K562 (cell line): ENCODE results near the gene IRF4. TPM values are rescaled to one million over a fixed set of nuclear protein-coding genes. Genes with fewer than 3 reads are reported as not detected.

Source experiments
- ATAC-seq: fragments of 200-7000 bp; cut with Tn5 transposase; 3 replicates; pipeline ENCODE4 v1.9.1; 2020; ENCODE audit warnings: moderate library complexity
- BruUV-seq: library from RNA; stranded (reverse); fragments of 400-500 nt; replicated peaks from 2 replicates; lab custom pipeline; 2021; lab: Mats Ljungman, UMichigan
- CTCF ChIA-PET: fragments of 300-600 bp; formaldehyde crosslinking; extraction: SDS; loops from one replicate; lab custom pipeline; 2021; ENCODE audit warnings: low intra/inter-chr PET ratio; lab: Yijun Ruan, JAX
- POLR2A ChIA-PET: fragments of 300-600, 350-650 bp; sonication (Branson Sonifier 250); formaldehyde crosslinking; extraction: SDS; loops from one replicate; lab custom pipeline; 2021; ENCODE audit warnings: antibody characterized with exemption, inconsistent platforms; lab: Yijun Ruan, JAX
- DNase-seq, 4 experiments: peaks; one replicate each; pipeline versions ENCODE4 v3.0.0 to v3.0.0-alpha.2; 2011 to 2018; ENCODE audit warnings: low spot score in 3 of 4, mixed read lengths in 3 of 4; ENCODE audit errors: extremely low read depth in 1 of 4
- FAIRE-seq: peaks from 2 replicates; lab custom pipeline; 2011; peaks lifted over from hg19 to GRCh38; lab: Jason Lieb, UNC
- H2AFZ ChIP-seq: 2 replicates; pipeline ENCODE4 v1.6.0; 2011; ENCODE audit warnings: low read depth, low read length, control low read depth, inconsistent platforms
- H3K27ac ChIP-seq: fragments of 200-600 bp; 3 replicates; pipeline ENCODE4 v1.8.0; 2011; ENCODE audit warnings: low read depth, mild to moderate bottlenecking, control low read depth, inconsistent platforms, low read length, moderate library complexity, mixed read lengths; ENCODE audit errors: extremely low read depth
- H3K27me3 ChIP-seq, 2 experiments: fragments of 300-600 bp in 1 of 2; 2 replicates in 1 of 2; 3 replicates in 1 of 2; pipeline versions ENCODE4 v1.6.0 to v1.8.0; 2011; ENCODE audit warnings: inconsistent platforms in 2 of 2, low read length in 2 of 2, mild to moderate bottlenecking in 1 of 2, mixed read lengths in 1 of 2, moderate library complexity in 1 of 2; ENCODE audit not compliant: control insufficient read depth in 2 of 2, insufficient read depth in 2 of 2
- H3K36me3 ChIP-seq: fragments of 300-600 bp; 3 replicates; pipeline ENCODE4 v1.8.0; 2011; ENCODE audit warnings: mild to moderate bottlenecking, low read length, inconsistent platforms; ENCODE audit not compliant: control insufficient read depth, insufficient read depth
- H3K4me1 ChIP-seq, 2 experiments: fragments of 200-600 bp in 1 of 2; replicated peaks in 1 of 2; 2 replicates in 1 of 2; 3 replicates in 1 of 2; pipeline versions ENCODE4 v1.5.1 to v1.8.0; 2011; ENCODE audit warnings: inconsistent platforms in 2 of 2, low read length in 2 of 2, mild to moderate bottlenecking in 1 of 2, mixed read lengths in 1 of 2, moderate library complexity in 1 of 2; ENCODE audit not compliant: control insufficient read depth in 2 of 2, insufficient read depth in 2 of 2
- H3K4me2 ChIP-seq: 2 replicates; pipeline ENCODE4 v1.6.1; 2011; ENCODE audit warnings: low read length, control low read depth, inconsistent platforms, mixed read lengths; ENCODE audit not compliant: insufficient read depth
- H3K4me3 ChIP-seq: fragments of 200-600 bp; sonication (generic), shearing (Covaris generic); 2 replicates; pipeline ENCODE4 v1.5.1; 2016; ENCODE audit warnings: control low read depth, inconsistent platforms
- H3K79me2 ChIP-seq: fragments of 200-600 bp; 3 replicates; pipeline ENCODE4 v1.8.0; 2011; ENCODE audit warnings: low read length, inconsistent platforms; ENCODE audit not compliant: control insufficient read depth, insufficient read depth
- H3K9ac ChIP-seq, 2 experiments: 2 replicates each; pipeline versions ENCODE4 v1.6.0 to v1.6.1; 2011; ENCODE audit warnings: low read depth in 2 of 2, low read length in 2 of 2, control low read depth in 1 of 2, inconsistent platforms in 1 of 2, mild to moderate bottlenecking in 1 of 2, mixed read lengths in 1 of 2; ENCODE audit not compliant: insufficient read depth in 1 of 2
- H3K9me1 ChIP-seq: one replicate; pipeline ENCODE4 v1.6.0; 2011; ENCODE audit warnings: inconsistent platforms, mild to moderate bottlenecking, low read length, moderate library complexity; ENCODE audit not compliant: control insufficient read depth, insufficient read depth
- H3K9me3 ChIP-seq: replicated peaks from 2 replicates; pipeline ENCODE4 v1.5.1; 2011; ENCODE audit warnings: low read depth, low read length, inconsistent platforms; ENCODE audit not compliant: control insufficient read depth, insufficient read depth
- H4K20me1 ChIP-seq: replicated peaks from 2 replicates; pipeline ENCODE4 v1.6.1; 2011; ENCODE audit warnings: low read length, inconsistent platforms, mixed read lengths; ENCODE audit not compliant: control insufficient read depth, insufficient read depth
- BHLHE40 ChIP-seq: IDR thresholded peaks from 2 replicates; pipeline ENCODE4 v1.6.1; 2011; ENCODE audit warnings: low read length, improper control_type of control experiment
- CBX2 ChIP-seq: fragments of 200-600 bp; sonication (generic); IDR thresholded peaks from one replicate; pipeline ENCODE4 v1.6.1; 2012; ENCODE audit warnings: mild to moderate bottlenecking, low read length, inconsistent platforms; ENCODE audit not compliant: insufficient read depth, poor library complexity, severe bottlenecking
- KHSRP ChIP-seq: fragments of 450-650 bp; IDR thresholded peaks from 2 replicates; pipeline ENCODE4 v1.6.1; 2017
- NCOA2 ChIP-seq, 2 experiments: fragments of 450-650 bp; IDR thresholded peaks; 2 replicates each; pipeline ENCODE4 v1.6.1; 2018; ENCODE audit warnings: mild to moderate bottlenecking in 2 of 2, moderate library complexity in 1 of 2; ENCODE audit not compliant: partially characterized antibody in 2 of 2
- NFXL1 ChIP-seq: fragments of 450-650 bp; formaldehyde crosslinking; IDR thresholded peaks from 2 replicates; pipeline ENCODE4 v1.4.0; 2021; ENCODE audit warnings: mild to moderate bottlenecking
- NR1H2 ChIP-seq: sonication (generic); formaldehyde crosslinking; IDR thresholded peaks from 2 replicates; pipeline ENCODE4 v1.4.0; 2020; ENCODE audit warnings: mild to moderate bottlenecking, missing genetic modification reagents
- ZNF263 ChIP-seq: sonication (generic); formaldehyde crosslinking; IDR thresholded peaks from 2 replicates; pipeline ENCODE4 v1.8.0; 2022; ENCODE audit warnings: mild to moderate bottlenecking, missing genetic modification reagents, borderline replicate concordance
- WGBS: fragments of 100-300 bp; shearing (Covaris generic); methylation state at CpG from one replicate; pipeline ENCODE4 v1.1.6; 2016; ENCODE audit warnings: low coverage, mixed read lengths; ENCODE audit not compliant: insufficient coverage; ENCODE audit errors: missing lambda C conversion rate; 5-methylcytosine and 5-hydroxymethylcytosine counted together
- in situ Hi-C: fragments of 300-500 bp; cut with MboI; formaldehyde crosslinking; loops from 4 replicates; pipeline ENCODE4 v1.15.0; 2018; ENCODE audit warnings: inconsistent platforms, mixed read lengths
- intact Hi-C: fragments of 100-400 bp; cut with micrococcal nuclease; formaldehyde crosslinking; loops from 2 replicates; pipeline ENCODE4 v1.14.2; 2022
- polyA plus RNA-seq, 8 experiments: library from polyadenylated mRNA; depleted of rRNA in 4 of 8; stranded (reverse) in 5 of 8; unstranded in 3 of 8; fragments of >200 nt; fragmentation: Nextera tagmentation in 2 of 8; fragmentation: Illumina TruSeq in 1 of 8; extraction: Ambion mirVana in 2 of 8; extraction: Trizol in 1 of 8; gene quantifications; 2 replicates each; pipeline versions ENCODE4 v1.2.1 to v1.2.3, GENCODE V29; 2011 to 2014; ENCODE audit warnings: inconsistent platforms in 1 of 8, missing spikeins in 1 of 8
- total RNA-seq, 7 experiments: library from RNA; depleted of rRNA in 6 of 7; stranded (reverse); fragments of >200 nt in 6 of 7; fragmentation: Illumina TruSeq in 2 of 7; extraction: Trizol in 2 of 7; gene quantifications; 2 replicates each; pipeline versions ENCODE4 v1.2.1 to v1.2.3, GENCODE V29; 2011 to 2021; ENCODE audit warnings: low replicate concordance in 1 of 7
- TF ChIP-seq, protein P1 (sequence below): fragments of 450-650 bp; IDR thresholded peaks from one replicate; pipeline ENCODE4 v1.6.1; 2018; ENCODE audit warnings: mild to moderate bottlenecking, moderate library complexity; ENCODE audit not compliant: partially characterized antibody
- TF ChIP-seq, protein P2 (sequence below): conservative IDR thresholded peaks from 2 replicates; pipeline ENCODE4 v1.6.1; 2011; ENCODE audit warnings: low read depth, mild to moderate bottlenecking, low read length; ENCODE audit not compliant: control insufficient read depth
- TF ChIP-seq, protein P3 (sequence below): fragments of 250-450 bp; sonication (Bioruptor Pico); IDR thresholded peaks from 2 replicates; pipeline ENCODE4 v1.5.0; 2021; ENCODE audit warnings: mild to moderate bottlenecking, borderline replicate concordance

Gene IRF4
- total and polyA plus RNA-seq, 9 of the 15 experiments (the other 6 are each of a cell fraction or from before 2014, with no cell fraction given), result 0.05 to 0.33 (median 0.09) TPM; not detected in 6

DNA sequence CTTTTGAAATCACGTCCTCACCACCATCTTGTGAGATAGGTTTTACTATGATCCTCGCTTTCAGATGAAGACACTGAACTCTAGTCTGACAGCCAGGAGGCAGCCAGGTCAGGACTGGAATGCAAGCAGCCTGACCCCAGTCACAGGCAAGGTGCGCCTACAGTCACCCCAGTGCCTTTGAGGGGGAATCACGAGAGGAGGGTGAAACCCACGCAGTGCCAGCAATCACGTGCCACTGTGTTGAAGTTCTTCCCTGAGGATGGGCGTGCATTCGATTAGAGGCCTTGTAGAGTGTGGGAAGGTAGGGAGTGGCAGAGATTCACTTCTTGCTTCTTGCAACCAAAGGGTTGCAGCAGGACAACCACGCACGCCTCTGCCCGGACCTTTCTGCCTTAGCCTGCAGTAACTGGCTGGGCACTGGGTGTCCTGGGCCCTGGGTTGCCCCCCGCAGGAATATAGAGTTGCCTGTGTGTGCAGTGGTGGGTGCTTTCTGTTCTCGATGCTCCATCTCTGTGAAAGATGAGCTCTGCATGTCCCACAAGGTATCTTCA lies 33.7 kb upstream of the IRF4 start:
- Histone ChIP-seq H2AFZ (no peak overlapping the region), H3K4me2 (no peak overlapping the region), H3K9me3 (no peaks in the 10 kb centered on the region), H3K27me3 (peaks cover 43 to 76% of the 10 kb centered on the region in 2 experiments), H3K9me1 (no peaks in the 10 kb centered on the region), H3K36me3 (no peaks in the 10 kb centered on the region), H3K27ac (no peak overlapping the region), H3K79me2 (no peaks in the 10 kb centered on the region), H4K20me1 (peaks cover 11% of the 10 kb centered on the region), H3K4me1 (0 out of 5 replicates have a peak, but pooled peaks cover 0 to 2% of the 10 kb centered on the region in 2 experiments), H3K9ac (no peak overlapping the region), H3K4me3 (no peak overlapping the region)
- POLR2A ChIA-PET, result no interaction called here
- intact Hi-C loops, result no loop called here
- CTCF ChIA-PET, result no interaction called here
- WGBS, result 4% methylated on average over 13 of the region's 13 CpGs
- FAIRE-seq (no peak), ATAC-seq (no peak), DNase-seq (no peak)
- BruUV-seq, result no TSS peak
- in situ Hi-C loops, result no loop called here
- TF ChIP-seq NR1H2 (no peak), KHSRP (no peak), BHLHE40 (peak; percentile 36; the same call in 1 of the 2 replicates)
- TF ChIP-seq, protein P1, sequence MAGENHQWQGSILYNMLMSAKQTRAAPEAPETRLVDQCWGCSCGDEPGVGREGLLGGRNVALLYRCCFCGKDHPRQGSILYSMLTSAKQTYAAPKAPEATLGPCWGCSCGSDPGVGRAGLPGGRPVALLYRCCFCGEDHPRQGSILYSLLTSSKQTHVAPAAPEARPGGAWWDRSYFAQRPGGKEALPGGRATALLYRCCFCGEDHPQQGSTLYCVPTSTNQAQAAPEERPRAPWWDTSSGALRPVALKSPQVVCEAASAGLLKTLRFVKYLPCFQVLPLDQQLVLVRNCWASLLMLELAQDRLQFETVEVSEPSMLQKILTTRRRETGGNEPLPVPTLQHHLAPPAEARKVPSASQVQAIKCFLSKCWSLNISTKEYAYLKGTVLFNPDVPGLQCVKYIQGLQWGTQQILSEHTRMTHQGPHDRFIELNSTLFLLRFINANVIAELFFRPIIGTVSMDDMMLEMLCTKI, result no peak

DNA sequence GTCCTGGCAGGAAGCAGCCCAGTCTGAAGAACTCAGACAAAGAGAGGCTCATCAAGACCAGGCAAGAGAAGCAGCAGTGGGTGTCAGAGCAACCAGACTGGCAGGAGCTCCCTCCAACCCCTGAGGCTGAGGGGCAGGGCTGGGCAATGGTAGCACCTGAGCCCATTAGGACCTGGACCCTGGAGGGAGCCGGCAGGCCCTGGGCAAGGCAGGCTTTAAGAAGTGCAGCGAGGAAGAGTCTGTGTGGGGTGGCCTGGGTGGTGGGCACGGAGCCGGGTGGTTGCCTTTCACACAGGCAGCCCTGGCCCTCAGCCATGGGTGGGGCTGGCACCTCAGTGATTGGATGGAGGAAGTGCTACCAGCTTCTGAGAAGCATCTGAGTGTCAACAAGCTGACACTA lies 33.1 kb upstream of the IRF4 start:
- no peaks in the 10 kb centered on the region for H3K9me3 ChIP-seq
- H3K36me3 ChIP-seq, result no peaks in the 10 kb centered on the region
- no peak for FAIRE-seq
- ChIA-PET CTCF (no interaction called here), POLR2A (no interaction called here)
- H3K9me1 ChIP-seq, result no peaks in the 10 kb centered on the region
- no TSS peak for BruUV-seq
- H3K27ac ChIP-seq, result no peak overlapping the region
- ATAC-seq, result no peak
- H4K20me1 ChIP-seq, result peaks cover 11% of the 10 kb centered on the region
- H2AFZ ChIP-seq, result no peak overlapping the region
- intact Hi-C loops, result no loop called here
- no peaks in the 10 kb centered on the region for H3K79me2 ChIP-seq
- peaks cover 49 to 82% of the 10 kb centered on the region in 2 experiments for H3K27me3 ChIP-seq
- no peak for DNase-seq
- WGBS, result 2% methylated on average over 4 of the region's 4 CpGs
- H3K4me2 ChIP-seq, result no peak overlapping the region
- 0 out of 5 replicates have a peak, but pooled peaks cover 0 to 2% of the 10 kb centered on the region in 2 experiments for H3K4me1 ChIP-seq
- H3K9ac ChIP-seq, result no peak overlapping the region
- in situ Hi-C loops, result no loop called here
- no peak overlapping the region for H3K4me3 ChIP-seq
- no peak for TF ChIP-seq NFXL1 (CRISPR knock-in tag)
- TF ChIP-seq, protein P2, sequence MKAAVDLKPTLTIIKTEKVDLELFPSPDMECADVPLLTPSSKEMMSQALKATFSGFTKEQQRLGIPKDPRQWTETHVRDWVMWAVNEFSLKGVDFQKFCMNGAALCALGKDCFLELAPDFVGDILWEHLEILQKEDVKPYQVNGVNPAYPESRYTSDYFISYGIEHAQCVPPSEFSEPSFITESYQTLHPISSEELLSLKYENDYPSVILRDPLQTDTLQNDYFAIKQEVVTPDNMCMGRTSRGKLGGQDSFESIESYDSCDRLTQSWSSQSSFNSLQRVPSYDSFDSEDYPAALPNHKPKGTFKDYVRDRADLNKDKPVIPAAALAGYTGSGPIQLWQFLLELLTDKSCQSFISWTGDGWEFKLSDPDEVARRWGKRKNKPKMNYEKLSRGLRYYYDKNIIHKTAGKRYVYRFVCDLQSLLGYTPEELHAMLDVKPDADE, result no peak
- TF ChIP-seq, protein P3, sequence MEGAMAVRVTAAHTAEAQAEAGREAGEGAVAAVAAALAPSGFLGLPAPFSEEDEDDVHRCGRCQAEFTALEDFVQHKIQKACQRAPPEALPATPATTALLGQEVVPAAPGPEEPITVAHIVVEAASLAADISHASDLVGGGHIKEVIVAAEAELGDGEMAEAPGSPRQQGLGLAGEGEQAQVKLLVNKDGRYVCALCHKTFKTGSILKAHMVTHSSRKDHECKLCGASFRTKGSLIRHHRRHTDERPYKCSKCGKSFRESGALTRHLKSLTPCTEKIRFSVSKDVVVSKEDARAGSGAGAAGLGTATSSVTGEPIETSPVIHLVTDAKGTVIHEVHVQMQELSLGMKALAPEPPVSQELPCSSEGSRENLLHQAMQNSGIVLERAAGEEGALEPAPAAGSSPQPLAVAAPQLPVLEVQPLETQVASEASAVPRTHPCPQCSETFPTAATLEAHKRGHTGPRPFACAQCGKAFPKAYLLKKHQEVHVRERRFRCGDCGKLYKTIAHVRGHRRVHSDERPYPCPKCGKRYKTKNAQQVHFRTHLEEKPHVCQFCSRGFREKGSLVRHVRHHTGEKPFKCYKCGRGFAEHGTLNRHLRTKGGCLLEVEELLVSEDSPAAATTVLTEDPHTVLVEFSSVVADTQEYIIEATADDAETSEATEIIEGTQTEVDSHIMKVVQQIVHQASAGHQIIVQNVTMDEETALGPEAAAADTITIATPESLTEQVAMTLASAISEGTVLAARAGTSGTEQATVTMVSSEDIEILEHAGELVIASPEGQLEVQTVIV (CRISPR knock-in tag), result no peak
- no peak for TF ChIP-seq NCOA2 (IDR thresholded peaks at IDR 0.05; ENCODE audit: partially characterized antibody in 2 of 2)
- TF ChIP-seq CBX2, result no peak
- TF ChIP-seq ZNF263 (CRISPR knock-in tag), result no peak
